GM19328 (cell line): ENCODE measurements around the gene CLASP1.
"Not testable (repeated sequence)": the region's sequence is repeated elsewhere in the genome, so short reads cannot be mapped to it uniquely, and the experiment has no call there.

ENCODE experiments used
- ATAC-seq: cut with Tn5 transposase; IDR thresholded peaks from one replicate; pipeline ENCODE4 v1.9.1; 2021; ENCODE audit warnings: mild to moderate bottlenecking, moderate library complexity; ENCODE audit not compliant: unreplicated experiment

CLASP1 gene

GRCh38 chr2:121479882-121480522 lies 169.3 kb downstream of the CLASP1 start:
- no peak for ATAC-seq

- ATAC-seq, result no peak
Measured at GRCh38 chr2:121478996-121479745, 170.1 kb downstream of the CLASP1 start.

- ATAC-seq, result not testable (repeated sequence)
Measured at GRCh38 chr2:121478358-121478995, 170.8 kb downstream of the CLASP1 start.

GRCh38 chr2:121476684-121477083 lies 172.6 kb downstream of the CLASP1 start:
- no peak for ATAC-seq

- no peak for ATAC-seq
Measured at GRCh38 chr2:121475811-121476571, 173.3 kb downstream of the CLASP1 start.

- ATAC-seq, result no peak
Measured at GRCh38 chr2:121473512-121473911, 175.8 kb downstream of the CLASP1 start.

- ATAC-seq, result no peak
Measured at GRCh38 chr2:121472470-121472993, 176.7 kb downstream of the CLASP1 start.

GRCh38 chr2:121471532-121472469 lies 177.5 kb downstream of the CLASP1 start:
- ATAC-seq, result no peak

- no peak for ATAC-seq
Measured at GRCh38 chr2:121470917-121471316, 178.3 kb downstream of the CLASP1 start.

GRCh38 chr2:121469356-121469755 lies 179.9 kb downstream of the CLASP1 start:
- ATAC-seq, result no peak

- no peak for ATAC-seq
Measured at GRCh38 chr2:121468936-121469335, 180.3 kb downstream of the CLASP1 start.

GRCh38 chr2:121459291-121459690 lies 190.0 kb downstream of the CLASP1 start:
- ATAC-seq, result no peak

GRCh38 chr2:121456325-121456724 lies 192.9 kb downstream of the CLASP1 start:
- no peak for ATAC-seq

- ATAC-seq, result no peak
Measured at GRCh38 chr2:121455446-121455845, 193.8 kb downstream of the CLASP1 start.

GRCh38 chr2:121454549-121455090 lies 194.6 kb downstream of the CLASP1 start:
- no peak for ATAC-seq

- ATAC-seq, result no peak
Measured at GRCh38 chr2:121451398-121451797, 197.9 kb downstream of the CLASP1 start.

- no peak for ATAC-seq
Measured at GRCh38 chr2:121450301-121450700, 199.0 kb downstream of the CLASP1 start.

GRCh38 chr2:121446647-121447241 lies 202.5 kb downstream of the CLASP1 start:
- ATAC-seq, result no peak

- ATAC-seq, result no peak
Measured at GRCh38 chr2:121442889-121443288, 206.4 kb downstream of the CLASP1 start.
